ENCODE measurements around the gene ZNF692. TPM values are rescaled to one million over a fixed set of nuclear protein-coding genes. Genes with fewer than 3 reads are reported as not detected.

The ZNF692 gene
- total and polyA plus RNA-seq, 2 of the 13 experiments (the other 11 are each of a cell fraction or from before 2014, with no cell fraction given): 27.3 to 45.8 TPM

GRCh38 chr1:248807067-248807737, 51.7 kb downstream of the ZNF692 start (continued):
- 0 out of 2 replicates have a peak, but pooled peaks have one; percentile 25 for TF ChIP-seq ZNF574 (CRISPR knock-in tag; IDR thresholded peaks at IDR 0.05)
- TF ChIP-seq CTCF (CRISPR knock-in tag; IDR thresholded peaks at IDR 0.05): peak; percentile 98
- TF ChIP-seq NCOA5 (CRISPR knock-in tag; IDR thresholded peaks at IDR 0.05): no peak
- TF ChIP-seq ZNF331 (CRISPR knock-in tag; IDR thresholded peaks at IDR 0.05): peak; percentile 93
- TF ChIP-seq ZBTB33 (CRISPR knock-in tag; IDR thresholded peaks at IDR 0.05): peak; percentile 40; the same call in 1 of the 2 replicates
- no peak for TF ChIP-seq FOXO1 (CRISPR knock-in tag; IDR thresholded peaks at IDR 0.05)
- peak; percentile 32; the same call in 1 of the 2 replicates for TF ChIP-seq ZNF687 (CRISPR knock-in tag; IDR thresholded peaks at IDR 0.05)

Data from HepG2 (cell line).